Astrocyte of the cerebellum (primary cell): ENCODE data around the gene NUP153.

Experiments used
- DNase-seq: peaks from one replicate; pipeline ENCODE4 v3.0.0-alpha.2; 2011; ENCODE audit warnings: low read depth
- H3K4me3 ChIP-seq: 2 replicates; pipeline ENCODE4 v1.5.1; 2011; ENCODE audit warnings: mild to moderate bottlenecking, low read depth, low read length, moderate library complexity
- CTCF ChIP-seq: IDR thresholded peaks from 2 replicates; pipeline ENCODE4 v1.5.1; 2012; ENCODE audit warnings: low read length, low read depth, moderate library complexity, mild to moderate bottlenecking; ENCODE audit errors: missing control alignments
- in situ Hi-C: cut with HindIII; loops from 2 replicates; pipeline ENCODE4 v1.10.0; 2017; ENCODE audit warnings: low sequenced_read_pairs

The NUP153 gene

GRCh38 chr6:17615794-17616193 lies 90.9 kb downstream of the NUP153 start:
- in situ Hi-C loops, result no loop called here

GRCh38 chr6:17612048-17612447 lies 94.7 kb downstream of the NUP153 start:
- no peak for DNase-seq
- in situ Hi-C loops, result no loop called here
- no peak for TF ChIP-seq CTCF
- H3K4me3 ChIP-seq, result no peak overlapping the region

More at GRCh38 chr6:17615794-17616193, 90.9 kb downstream of the NUP153 start:
- H3K4me3 ChIP-seq, result no peak overlapping the region
- no peak for TF ChIP-seq CTCF
- DNase-seq, result no peak

- no peak for DNase-seq
- in situ Hi-C loops, result no loop called here
- no peak for TF ChIP-seq CTCF
- H3K4me3 ChIP-seq, result no peak overlapping the region
Observed at GRCh38 chr6:17610835-17611234, 95.9 kb downstream of the NUP153 start.

- no peak overlapping the region for H3K4me3 ChIP-seq
- no peak for TF ChIP-seq CTCF
- DNase-seq, result no peak
- in situ Hi-C loops, result no loop called here
Observed at GRCh38 chr6:17606606-17607005, 100.1 kb downstream of the NUP153 start.

GRCh38 chr6:17602888-17603287 lies 103.8 kb downstream of the NUP153 start:
- in situ Hi-C loops, result no loop called here
- no peak overlapping the region for H3K4me3 ChIP-seq

GRCh38 chr6:17601386-17601703 lies 105.4 kb downstream of the NUP153 start:
- in situ Hi-C loops, result no loop called here
- no peak for DNase-seq
- TF ChIP-seq CTCF, result no peak
- H3K4me3 ChIP-seq, result peak overlapping the region; percentile 82

More at GRCh38 chr6:17602888-17603287, 103.8 kb downstream of the NUP153 start:
- no peak for DNase-seq
- no peak for TF ChIP-seq CTCF
